HuH-7 (cell line): ENCODE data around the gene NPHP4.

Experiments used
- DNase-seq: peaks from one replicate; pipeline ENCODE4 v3.0.0; 2011; ENCODE audit warnings: low spot score

The NPHP4 gene

DNA sequence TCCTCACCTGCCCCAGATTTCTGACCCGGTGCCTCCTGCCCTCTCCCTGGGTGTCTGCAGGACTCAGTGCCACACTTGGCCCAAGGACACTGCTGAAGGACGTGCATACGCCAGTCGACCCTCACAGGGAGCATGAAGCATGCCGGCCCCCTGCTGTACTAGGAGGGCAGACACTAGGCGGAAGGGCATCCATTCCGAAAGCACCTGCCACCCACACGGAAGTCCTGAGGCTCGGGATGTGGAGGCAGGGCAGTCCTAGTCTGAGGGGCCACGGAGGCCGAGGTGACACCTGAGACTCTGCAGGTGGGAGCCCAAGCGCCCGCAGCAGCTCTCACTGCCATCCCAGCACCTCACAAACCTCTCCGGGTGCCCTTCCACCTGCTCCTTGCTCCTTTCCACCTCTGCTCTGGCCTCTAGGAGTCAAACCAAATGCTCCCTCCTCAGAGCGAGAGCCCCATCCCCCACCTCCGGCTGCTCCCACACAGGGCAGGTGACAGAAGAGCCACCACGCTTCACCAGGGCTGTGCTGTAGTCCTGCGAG is 2.4 kb downstream of the NPHP4 start:
- no peak for DNase-seq

DNA sequence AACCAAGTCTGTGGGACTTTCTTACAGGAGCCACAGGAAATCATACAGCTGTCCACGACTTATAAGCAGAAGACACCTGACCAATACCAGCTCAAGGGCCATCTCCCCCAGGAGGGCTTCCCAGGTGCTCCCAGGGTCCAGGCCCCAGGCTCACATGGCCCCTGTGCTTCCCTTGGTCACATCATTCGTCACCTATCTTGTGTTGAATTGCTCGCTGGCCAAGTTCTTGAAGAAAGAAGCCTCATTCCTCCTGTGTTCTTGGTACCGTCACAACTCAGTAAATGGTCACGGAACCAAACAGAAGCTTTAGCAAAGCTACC is 3.0 kb downstream of the NPHP4 start:
- DNase-seq: no peak

DNA sequence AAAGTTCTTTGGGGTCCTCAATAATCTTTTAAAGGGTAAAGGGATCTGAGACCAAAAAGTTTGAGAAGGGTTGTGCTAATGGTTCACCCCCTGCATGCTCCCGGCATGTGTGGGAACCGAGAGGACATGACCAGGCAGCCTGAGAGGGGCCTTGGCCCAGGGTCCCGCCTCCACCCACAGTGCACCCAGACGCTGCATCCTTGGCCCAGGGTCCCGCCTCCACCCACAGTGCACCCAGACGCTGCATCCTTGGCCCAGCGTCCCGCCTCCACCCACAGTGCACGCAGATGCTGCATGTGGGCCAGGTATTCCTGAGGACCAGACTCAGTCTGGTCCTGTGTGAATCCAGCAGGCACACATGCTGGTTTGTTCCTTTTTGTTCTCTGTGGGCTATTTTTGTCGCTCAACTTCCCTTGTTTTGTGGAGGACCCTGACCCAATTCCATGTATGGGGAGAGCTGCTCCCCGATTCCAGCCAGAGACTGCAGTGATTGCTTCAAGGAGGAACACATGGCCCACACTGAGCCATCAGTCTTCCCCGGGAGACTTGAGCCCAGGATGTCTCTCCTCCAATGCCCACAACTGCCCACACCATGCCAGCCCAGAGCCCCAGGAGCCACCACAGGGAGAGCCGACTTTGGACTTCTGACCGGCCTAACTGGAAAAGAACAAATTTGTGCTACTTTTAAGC is 3.5 kb downstream of the NPHP4 start:
- no peak for DNase-seq

DNA sequence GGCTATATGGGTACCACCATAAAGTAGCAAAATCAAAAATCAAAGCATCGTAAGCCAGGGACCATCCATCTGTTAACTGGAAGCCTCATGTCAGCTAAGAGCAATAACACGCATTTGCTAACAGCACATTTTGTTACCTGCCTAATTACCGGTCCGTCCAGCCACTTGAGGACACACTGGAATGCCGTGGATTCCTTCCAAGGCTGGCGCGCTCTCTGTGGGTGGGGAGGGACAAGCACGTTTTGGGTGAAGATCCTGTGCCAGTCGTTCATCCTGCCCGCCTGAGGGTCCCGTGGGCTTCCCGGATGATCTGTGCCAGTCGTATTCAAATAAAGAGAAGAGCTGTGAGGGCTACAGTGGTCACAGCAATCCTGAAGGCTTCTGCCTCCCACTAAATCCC is 6.2 kb downstream of the NPHP4 start:
- no peak for DNase-seq

DNA sequence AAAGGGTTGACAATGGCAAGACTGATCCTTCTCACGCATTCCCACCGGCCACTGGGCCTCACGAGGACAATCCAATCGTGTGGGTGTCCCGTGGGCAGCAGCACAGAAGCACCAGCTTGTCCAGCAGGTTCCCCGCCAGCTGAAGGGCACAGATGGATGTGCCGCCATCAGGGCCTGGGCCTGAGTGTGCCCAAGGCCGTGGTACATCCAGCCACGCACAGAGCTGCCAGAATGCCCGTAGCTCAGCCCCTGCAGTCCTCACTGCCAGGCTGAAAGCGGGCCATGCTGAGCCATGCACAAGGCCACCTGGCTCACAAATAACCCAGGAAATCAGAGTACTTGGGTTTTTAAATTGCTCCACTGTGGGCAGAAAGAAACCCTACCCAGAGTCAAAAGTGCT is 7.0 kb downstream of the NPHP4 start:
- DNase-seq: no peak

DNA sequence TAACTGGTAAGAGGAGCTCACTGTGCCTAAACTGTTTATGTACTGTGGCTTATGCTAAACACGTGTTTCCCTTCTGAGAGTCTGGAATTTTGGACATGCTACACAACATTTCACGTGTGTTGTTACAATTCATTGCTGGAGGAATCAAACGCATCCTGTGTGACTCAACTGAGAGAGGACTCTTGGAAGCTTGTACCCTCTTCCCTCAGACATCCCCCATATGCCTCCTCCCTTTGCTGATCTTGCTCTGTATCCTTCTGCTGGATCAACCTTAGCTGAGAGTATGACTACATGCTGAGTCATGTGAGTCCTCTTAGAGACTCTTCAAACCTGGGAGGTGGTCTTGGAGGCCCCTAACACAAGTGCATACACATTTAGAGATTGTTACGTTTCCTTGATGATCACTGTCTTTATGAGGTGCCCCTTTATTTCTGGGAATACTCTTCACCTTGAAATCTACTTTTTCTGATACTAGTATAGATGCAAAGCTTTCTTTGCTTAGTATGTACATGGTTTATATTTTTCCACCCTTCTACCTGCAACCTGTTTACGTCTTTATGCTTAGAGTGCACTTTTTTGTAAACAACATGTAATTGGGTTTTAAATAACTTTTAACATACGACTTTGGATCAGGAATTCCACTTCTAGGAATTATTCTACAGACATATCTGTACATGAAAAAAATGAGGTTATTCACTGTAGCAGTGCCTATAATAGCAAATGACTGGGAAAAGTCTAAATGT is 8.7 kb downstream of the NPHP4 start:
- no peak for DNase-seq

DNA sequence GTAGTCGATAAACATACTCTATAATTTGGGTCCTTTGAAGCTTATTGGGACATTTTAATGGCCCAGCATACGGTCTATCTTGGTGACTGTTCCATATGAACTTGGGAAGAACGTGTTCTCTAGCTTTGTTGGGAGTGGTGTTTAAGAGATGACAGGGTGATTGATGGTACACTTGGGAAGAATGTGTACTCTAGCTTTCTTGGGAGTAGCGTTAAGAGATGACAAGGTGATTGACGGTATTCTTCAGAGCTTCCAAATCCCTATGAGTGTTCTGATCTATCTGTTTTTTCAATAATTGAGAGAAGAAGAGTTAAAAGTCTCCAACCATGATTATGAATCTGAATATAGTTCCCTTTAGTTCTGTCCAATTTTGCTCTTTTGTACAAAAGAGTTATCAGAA is 9.4 kb downstream of the NPHP4 start:
- DNase-seq: no peak

DNA sequence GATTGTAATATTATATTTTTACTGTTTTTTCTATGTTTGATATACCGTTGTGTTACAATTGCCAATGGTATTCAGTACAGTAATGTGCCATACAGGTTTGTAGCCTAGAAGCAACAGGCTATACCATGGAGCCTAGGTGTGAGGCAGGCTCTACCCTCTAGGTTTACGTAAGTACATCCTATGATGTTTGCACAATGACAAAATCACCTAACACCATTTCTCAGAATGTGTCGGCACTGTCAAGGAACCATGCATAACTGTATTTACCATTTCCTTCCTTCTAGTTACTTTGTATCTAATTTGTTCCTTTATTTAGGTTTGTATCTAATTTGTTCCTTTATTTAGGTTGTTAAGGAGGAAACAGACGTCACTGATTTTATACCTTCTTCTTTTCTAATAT is 9.9 kb downstream of the NPHP4 start:
- DNase-seq: no peak

DNA sequence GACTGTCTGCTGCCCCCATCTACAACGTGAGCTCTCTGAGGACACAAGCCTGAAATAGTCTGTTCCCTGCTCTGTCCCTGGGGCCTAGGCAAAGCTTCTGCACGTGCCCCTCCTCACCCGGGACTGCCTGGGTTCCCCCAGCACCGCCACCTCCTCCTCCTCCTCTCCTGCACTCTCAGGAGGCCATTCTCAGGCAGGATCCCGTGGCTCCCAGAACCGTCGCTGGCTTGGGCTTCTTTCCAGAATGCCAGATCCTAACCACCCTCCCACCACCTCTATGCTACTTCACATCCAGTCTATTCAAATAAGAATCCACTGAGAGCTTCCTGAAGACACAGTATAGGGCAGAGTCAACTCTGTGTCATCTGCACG is 11.2 kb downstream of the NPHP4 start:
- no peak for DNase-seq

DNA sequence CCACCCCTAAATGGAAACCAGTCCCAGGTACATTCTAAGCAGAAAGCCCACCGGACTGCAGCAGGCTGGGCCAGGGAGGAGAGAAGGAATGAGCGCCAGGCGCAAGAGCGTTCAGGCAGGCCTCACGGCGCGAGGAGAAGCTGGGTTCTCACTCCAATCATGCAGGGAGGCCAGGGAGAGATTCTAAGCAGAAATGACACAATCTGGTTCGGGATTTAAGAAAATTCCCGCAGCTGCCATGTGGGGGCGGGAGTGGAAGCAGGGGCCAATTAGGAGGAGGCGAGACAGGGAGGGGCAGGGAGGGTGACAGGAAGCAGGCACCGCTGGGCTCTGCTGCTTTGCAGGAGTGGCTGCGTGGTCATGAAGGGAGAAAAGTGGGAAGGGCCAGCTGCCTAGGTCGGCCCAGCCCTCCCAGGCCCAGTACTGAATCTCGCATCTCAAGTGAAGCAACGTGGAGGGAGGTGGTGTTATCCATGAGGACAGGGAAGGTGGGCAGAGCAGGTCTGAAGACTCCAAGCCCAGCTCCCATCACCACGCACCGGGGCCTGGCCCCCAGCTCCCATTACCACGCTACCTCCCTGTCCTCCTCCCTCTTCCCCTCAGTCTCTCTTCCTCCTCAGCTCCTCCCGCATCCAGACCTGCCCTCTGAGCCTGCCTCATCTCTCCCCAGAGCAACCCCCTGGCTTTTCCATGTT is 11.8 kb downstream of the NPHP4 start:
- no peak for DNase-seq

DNA sequence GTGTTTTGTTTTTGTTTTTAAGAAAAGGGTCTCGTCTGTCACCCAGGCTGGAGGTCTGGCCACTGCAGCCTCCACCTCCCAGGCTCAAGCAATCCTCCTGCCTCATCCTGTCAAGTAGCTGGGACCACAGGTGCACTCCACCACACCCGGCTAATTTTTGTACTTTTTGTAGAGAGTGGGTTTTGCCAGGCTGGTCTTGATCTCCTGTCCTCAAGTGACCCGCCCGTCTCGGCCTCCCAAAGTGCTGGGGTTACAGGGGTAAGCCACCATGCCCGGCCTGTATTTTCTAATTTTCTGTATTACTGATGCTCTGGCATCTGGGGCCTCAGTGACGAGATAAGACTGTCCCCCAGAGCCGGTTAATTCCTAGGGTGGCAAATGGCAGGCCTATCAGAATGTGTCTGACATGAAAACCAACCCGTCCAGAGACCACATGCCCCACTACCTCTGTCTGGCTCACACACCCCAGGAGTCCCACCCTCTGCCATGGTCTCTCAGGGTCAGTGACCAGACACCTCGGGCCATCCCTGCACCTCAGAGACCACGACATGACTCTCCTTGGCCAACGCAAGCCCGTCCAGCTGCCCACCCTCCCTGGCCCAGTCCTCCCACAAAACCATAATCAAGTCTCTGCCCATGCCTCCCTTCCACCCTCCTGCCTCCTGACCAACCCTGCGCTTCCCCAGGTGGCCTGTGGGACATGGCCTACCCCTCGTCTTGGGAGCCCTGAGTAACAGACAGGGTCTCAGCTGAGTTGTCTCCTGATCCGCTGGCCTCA is 12.5 kb downstream of the NPHP4 start:
- no peak for DNase-seq

DNA sequence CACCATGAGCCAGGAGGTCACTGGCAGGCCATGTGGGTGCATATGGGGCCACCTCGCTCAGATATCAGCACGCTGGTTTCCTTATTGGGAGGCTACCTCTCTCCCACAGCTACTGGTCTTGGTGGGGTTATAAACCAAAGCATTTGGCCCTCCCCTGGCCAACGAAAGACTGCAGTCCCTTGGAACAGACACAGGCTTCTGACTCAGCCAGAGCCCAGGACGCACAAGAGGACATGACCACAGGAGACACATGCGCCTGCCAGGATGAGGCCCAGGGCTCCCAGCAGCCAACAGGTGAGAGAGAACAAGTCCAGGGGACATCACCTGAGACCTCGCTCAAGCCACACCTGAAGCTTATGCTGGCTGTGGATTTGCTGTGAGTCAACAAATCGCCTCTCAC is 13.8 kb downstream of the NPHP4 start:
- no peak for DNase-seq

DNA sequence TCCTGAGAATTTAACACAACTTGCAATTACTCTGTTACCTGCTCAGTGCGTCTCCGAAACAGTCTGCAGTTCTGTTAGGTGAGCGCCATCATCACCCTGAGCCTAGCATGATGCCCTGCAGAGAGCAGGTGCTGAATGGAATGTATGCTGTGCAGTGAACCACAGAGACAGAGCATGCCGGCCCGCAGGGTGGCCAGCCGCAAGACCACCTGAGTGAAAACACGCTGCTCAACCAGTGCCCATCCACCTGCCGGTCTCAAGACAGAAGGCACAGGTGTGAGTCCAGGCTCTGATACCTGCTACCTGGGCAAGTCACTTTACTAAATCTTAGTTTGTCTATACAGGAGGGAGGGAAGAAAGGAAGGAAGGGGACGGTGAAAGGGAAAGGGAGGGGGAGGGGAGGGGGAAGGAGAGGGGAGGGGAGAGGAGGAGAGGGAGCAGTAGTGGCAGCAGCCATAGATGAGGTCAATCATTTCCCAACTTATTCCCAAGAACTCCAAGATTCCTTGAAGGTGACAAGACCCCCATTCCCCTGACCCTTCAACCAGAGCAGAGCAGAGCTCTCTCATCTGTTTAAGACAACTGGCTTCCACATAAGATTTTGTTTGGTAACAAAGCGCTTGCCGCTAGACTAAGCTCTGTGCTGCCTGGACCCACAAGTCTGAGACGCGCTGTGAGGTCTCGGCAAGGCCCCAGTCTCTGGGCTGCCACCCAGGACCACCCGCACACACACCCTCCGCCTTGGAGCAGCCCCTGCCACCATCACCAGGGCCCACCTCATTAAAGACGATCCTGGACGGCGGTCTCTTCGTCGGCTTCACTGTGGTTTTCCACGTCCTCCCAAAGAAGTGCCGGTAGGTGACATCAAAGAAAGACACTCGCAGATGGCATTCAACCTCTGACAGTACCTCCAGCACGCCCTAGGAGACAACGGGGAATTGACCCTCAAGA is 14.5 kb downstream of the NPHP4 start:
- DNase-seq: no peak

DNA sequence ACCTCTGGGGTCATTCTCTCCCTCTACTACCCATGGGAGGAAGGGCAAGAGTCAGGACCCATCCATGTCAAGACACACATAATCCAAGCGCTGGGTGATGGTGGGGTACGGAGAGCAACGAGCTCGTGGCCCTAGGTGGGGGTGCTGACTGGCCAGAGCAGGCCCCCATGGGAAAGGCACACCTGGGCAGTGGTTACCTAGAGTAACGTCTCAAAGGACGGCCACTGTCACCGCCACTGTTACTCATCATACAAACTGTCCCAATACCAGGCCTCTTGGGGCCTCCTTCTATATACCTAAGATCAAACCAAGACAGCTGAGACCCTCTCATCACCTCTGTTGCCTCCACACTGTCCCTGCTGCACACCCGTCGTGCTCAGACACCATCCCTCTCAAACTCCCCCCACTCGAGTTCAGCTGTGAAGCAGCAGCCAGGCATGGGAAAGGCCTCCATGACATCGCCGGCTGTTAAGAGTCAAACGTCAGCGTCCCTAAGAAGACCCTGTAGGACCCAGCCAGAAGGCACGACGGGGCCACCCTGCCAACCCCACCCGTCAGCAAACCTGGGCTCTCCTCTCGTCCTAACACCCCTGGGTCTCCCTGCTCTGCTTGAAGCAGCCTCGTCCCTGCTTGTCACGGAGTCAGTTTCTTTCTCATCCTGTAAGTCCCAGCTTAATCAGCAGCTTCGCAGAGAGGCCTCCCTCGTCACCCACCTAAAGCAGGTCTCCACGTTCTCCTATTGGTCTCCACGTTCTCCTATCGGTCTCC is 15.3 kb downstream of the NPHP4 start:
- no peak for DNase-seq

DNA sequence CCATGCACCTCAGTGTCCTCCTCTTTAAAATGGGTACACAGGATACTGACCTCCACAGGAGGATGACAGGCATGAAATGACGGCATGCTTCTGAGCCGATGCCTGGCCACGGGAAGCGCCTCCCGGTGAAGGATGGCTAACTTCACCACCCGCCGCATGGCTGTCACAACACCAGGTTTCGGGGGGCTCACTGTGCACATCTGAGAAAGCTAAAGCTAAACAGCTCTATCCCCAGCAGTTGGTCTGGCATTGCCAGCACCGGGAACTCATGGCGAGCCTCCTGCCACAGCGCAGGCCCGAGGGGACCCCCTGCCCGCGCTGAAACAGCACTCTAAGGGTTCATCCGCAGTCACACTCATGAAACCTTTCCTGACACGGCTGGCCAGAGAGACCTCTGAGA is 16.0 kb downstream of the NPHP4 start:
- DNase-seq: no peak

DNA sequence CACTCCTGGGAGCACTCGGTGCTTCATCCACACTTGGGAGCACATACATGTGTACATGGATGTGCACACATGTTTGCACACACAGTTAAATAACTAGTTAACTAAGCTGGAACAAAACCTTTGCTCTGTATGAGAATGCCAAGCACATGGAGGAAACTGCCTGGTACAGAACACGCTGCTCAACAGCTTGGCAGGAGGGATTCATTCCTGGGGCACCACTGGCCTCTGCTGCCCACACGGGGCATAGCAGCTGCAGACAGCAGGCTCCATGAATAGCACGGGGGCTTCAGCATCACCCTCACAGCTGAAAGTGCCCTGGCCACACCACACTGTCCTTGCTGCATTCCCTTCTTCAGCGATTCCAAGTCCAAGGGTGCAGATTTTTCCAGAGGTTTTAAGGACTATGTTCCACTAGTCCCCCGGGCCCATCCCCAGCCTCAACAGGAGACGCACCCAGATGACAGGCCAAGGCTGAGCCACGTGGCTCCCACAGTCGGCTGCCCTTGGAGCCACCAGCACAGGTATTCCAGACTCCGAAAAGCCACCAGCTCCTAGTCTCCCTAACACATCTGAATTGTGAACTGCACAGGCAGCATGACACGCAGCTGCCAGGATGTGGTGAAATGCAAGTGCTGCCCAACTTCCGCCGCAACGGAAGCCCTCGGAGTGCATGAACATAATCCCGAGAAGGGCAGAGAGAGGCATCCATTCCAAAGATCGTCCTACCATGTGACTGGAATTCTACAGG is 16.9 kb downstream of the NPHP4 start:
- peak; percentile 69 for DNase-seq

DNA sequence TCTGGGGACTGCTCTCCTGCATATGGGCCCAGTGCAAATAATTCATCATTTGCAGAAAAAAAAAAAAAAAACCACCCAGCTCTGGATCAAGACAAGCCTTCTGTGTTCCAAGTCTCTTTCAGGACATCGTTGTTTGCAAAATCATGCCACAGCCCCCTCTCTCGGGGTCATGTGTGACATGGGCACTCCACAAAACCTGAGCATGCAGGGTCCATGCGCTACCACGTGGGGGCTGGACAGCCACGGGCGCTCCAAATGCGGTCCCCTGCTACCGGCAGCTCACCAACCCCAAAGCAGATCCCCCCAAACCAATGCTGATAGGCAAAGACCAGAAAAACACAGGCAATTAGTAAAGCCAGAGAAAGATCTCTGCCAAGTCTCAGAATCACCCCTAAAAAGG is 17.6 kb downstream of the NPHP4 start:
- DNase-seq: no peak

DNA sequence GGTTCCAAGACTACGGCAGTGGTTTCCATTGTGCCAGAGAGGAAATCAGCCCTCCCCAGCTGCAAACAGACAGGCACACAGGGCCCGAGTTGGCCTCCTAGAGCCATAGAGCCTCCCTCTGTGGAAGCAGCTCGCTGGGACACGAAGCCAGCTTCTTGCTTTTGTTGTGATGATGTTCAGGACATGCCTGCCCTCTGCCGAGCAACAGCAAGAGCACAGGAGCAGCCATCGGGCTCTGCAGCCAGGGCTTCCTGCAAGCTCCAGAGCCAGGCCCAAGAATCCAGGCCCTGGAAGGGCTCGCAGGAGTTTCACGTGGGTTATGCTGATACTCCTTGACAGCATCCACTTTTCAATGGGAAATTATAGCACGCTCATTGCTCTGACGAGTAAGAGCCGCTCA is 18.5 kb downstream of the NPHP4 start:
- DNase-seq: no peak

DNA sequence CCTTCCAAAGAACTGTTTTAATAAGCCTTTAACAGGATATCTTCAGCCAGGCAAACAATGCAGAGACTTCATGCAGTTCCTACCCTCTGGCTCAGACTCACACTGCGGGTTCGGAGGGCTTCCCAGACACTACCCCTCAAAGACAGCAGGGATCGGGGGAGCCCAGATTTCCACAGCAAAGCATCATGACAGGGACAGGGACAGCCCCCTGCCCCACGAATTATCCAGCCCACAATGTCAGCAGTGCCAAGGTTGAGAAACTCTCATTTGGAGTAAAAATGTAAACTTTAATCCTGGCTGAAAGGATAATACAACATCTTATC is 20.1 kb downstream of the NPHP4 start:
- no peak for DNase-seq
